ENCODE data around the gene BMPR2.

DNA sequence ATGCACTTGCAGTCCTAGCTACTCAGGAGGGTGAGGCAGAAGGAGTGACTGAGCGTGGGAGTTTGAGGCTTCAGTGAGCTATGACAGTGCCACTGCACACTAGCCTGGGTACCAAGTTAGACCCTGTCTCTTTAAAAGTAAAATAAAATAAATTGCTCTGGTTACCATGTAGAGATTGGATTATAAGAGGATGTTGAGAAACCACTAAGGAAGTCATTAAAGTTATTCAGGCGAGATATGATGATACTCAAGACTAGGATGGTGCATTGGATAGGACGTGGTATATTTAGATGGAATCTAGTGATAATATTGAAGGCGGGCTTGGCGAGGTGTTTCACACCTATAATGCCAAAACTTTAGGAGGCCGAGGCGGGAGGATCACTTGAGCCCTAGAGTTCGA, 50.6 kb downstream of the BMPR2 start:
- TF ChIP-seq, protein P1, sequence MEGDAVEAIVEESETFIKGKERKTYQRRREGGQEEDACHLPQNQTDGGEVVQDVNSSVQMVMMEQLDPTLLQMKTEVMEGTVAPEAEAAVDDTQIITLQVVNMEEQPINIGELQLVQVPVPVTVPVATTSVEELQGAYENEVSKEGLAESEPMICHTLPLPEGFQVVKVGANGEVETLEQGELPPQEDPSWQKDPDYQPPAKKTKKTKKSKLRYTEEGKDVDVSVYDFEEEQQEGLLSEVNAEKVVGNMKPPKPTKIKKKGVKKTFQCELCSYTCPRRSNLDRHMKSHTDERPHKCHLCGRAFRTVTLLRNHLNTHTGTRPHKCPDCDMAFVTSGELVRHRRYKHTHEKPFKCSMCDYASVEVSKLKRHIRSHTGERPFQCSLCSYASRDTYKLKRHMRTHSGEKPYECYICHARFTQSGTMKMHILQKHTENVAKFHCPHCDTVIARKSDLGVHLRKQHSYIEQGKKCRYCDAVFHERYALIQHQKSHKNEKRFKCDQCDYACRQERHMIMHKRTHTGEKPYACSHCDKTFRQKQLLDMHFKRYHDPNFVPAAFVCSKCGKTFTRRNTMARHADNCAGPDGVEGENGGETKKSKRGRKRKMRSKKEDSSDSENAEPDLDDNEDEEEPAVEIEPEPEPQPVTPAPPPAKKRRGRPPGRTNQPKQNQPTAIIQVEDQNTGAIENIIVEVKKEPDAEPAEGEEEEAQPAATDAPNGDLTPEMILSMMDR (conservative IDR thresholded peaks at IDR 0.05; ENCODE audit: low read depth, low read length): no peak
- TF ChIP-seq EZH2 (IDR thresholded peaks at IDR 0.05; ENCODE audit: low read length, unreplicated experiment) (no peak), EZH2phosphoT487 (IDR thresholded peaks at IDR 0.05; ENCODE audit: borderline replicate concordance, low read length) (no peak)

Data from PC-3 (cell line).